ENCODE results near the gene ANKRD40CL. TPM values are rescaled to one million over a fixed set of nuclear protein-coding genes. Genes with fewer than 3 reads are reported as not detected.

ANKRD40CL gene
- not detected for total RNA-seq
- polyA plus RNA-seq = not detected
- total RNA-seq = not detected

GRCh38 chr17:50767446-50767845, at the start of gene ANKRD40CL:
Gene ANKRD40CL, minus strand, starts transcription at chr17:50767518. Its CDS starts 605 bp downstream, at chr17:50766913.
- intact Hi-C loops (cut with micrococcal nuclease) = no loop called here
- Mint-ChIP-seq H3K4me3 (peak within 1 kb of the TSS in 1 of 10 donors; percentile 29), H3K9me3 (peaks cover 0 to 1% (median 0%) of the 10 kb centered on the region in 11 donors), H3K27me3 (peaks cover 0 to 33% (median 0%) of the 10 kb centered on the region in 5 donors), H3K4me1 (peaks cover 6 to 24% (median 19%) of the 10 kb centered on the region in 7 donors), H3K27ac (peak within 1 kb of the TSS in 2 of 9 donors; percentile 30 to 41), H3K36me3 (no peaks in the 10 kb centered on the region)
- ATAC-seq = no peak
- H3K27me3 ChIP-seq (ENCODE audit: control insufficient read depth in 2 of 2, insufficient read depth in 2 of 2, low read length in 2 of 2) = no peaks in the 10 kb centered on the region
- POLR2A ChIA-PET = interaction anchor here (0.6 kb wide), 1 partner anchor 342 kb away, joined by 3 read pairs; no protein-coding TSS in a partner anchor
- CTCF ChIA-PET = interaction anchor here (1.5 kb wide), 1 partner anchor 16 kb away, joined by 3 read pairs; no protein-coding TSS in a partner anchor
- H3K36me3 ChIP-seq (ENCODE audit: control insufficient read depth in 2 of 3, insufficient read depth in 3 of 3, low read length in 3 of 3) = no peaks in the 10 kb centered on the region
- no peak within 1 kb of the TSS for H3K4me3 ChIP-seq (ENCODE audit: low read length)
- no peak within 1 kb of the TSS for H3K27ac ChIP-seq (ENCODE audit: low read depth, low read length)
- DNase-seq = no peak
- no peaks in the 10 kb centered on the region for H3K9me3 ChIP-seq (ENCODE audit: control insufficient read depth in 2 of 3, low read length in 3 of 3)
- H3K4me1 ChIP-seq (ENCODE audit: control insufficient read depth in 2 of 2, insufficient read depth in 2 of 2, low read length in 2 of 2) = peaks cover 0 to 10% of the 10 kb centered on the region in 2 donors

- H3K4me3 Mint-ChIP-seq = no peak overlapping the region
- no peaks in the 10 kb centered on the region for H3K4me1 ChIP-seq (ENCODE audit: control insufficient read depth in 2 of 2, insufficient read depth in 2 of 2, low read length in 2 of 2)
- ChIA-PET POLR2A (no interaction called here), CTCF (interaction anchor here (0.6 to 1.6 kb wide), 4 partner anchors 140 to 247 kb away, joined by 3 to 9 read pairs (median 4); no protein-coding TSS in a partner anchor)
- no peak overlapping the region for H3K27ac ChIP-seq (ENCODE audit: low read depth, low read length)
- H3K9me3 Mint-ChIP-seq = peaks cover 0 to 2% (median 0%) of the 10 kb centered on the region in 11 donors
- H3K36me3 ChIP-seq (ENCODE audit: control insufficient read depth in 2 of 3, insufficient read depth in 3 of 3, low read length in 3 of 3) = no peaks in the 10 kb centered on the region
- H3K27me3 Mint-ChIP-seq = peaks cover 6 to 27% (median 8%) of the 10 kb centered on the region in 5 donors
- no peak overlapping the region for H3K4me3 ChIP-seq (ENCODE audit: low read length)
- H3K27ac Mint-ChIP-seq = no peak overlapping the region
- no peaks in the 10 kb centered on the region for H3K36me3 Mint-ChIP-seq
- H3K9me3 ChIP-seq (ENCODE audit: control insufficient read depth in 2 of 3, low read length in 3 of 3) = no peaks in the 10 kb centered on the region
- ATAC-seq (no peak), DNase-seq (no peak)
- no peaks in the 10 kb centered on the region for H3K27me3 ChIP-seq (ENCODE audit: control insufficient read depth in 2 of 2, insufficient read depth in 2 of 2, low read length in 2 of 2)
- peaks cover 0 to 9% (median 3%) of the 10 kb centered on the region in 7 donors for H3K4me1 Mint-ChIP-seq
- intact Hi-C loops (cut with micrococcal nuclease) = loop anchor here in 1 of 2 donors (2.0 kb wide), 1 partner anchor 33 kb away; no protein-coding TSS in a partner anchor
These were observed 49.0 kb upstream of the ANKRD40CL start for GRCh38 chr17:50816271-50816670.

GRCh38 chr17:50815400-50815799, 48.1 kb upstream of the ANKRD40CL start:
- no peaks in the 10 kb centered on the region for H3K36me3 Mint-ChIP-seq
- CTCF ChIA-PET = interaction anchor here (0.6 to 1.0 kb wide), 3 partner anchors 141 to 1039 kb away, joined by 3 read pairs; no protein-coding TSS in a partner anchor
- Histone ChIP-seq H3K4me1 (ENCODE audit: control insufficient read depth in 2 of 2, insufficient read depth in 2 of 2, low read length in 2 of 2) (no peaks in the 10 kb centered on the region), H3K9me3 (ENCODE audit: control insufficient read depth in 2 of 3, low read length in 3 of 3) (no peaks in the 10 kb centered on the region), H3K4me3 (ENCODE audit: low read length) (no peak overlapping the region), H3K36me3 (ENCODE audit: control insufficient read depth in 2 of 3, insufficient read depth in 3 of 3, low read length in 3 of 3) (no peaks in the 10 kb centered on the region), H3K27me3 (ENCODE audit: control insufficient read depth in 2 of 2, insufficient read depth in 2 of 2, low read length in 2 of 2) (no peaks in the 10 kb centered on the region), H3K27ac (ENCODE audit: low read depth, low read length) (no peak overlapping the region)
- no peak overlapping the region for H3K4me3 Mint-ChIP-seq
- peaks cover 6 to 30% (median 8%) of the 10 kb centered on the region in 5 donors for H3K27me3 Mint-ChIP-seq
- peaks cover 0 to 2% (median 0%) of the 10 kb centered on the region in 11 donors for H3K9me3 Mint-ChIP-seq
- H3K27ac Mint-ChIP-seq = no peak overlapping the region
- DNase-seq (no peak), ATAC-seq (no peak)
- intact Hi-C loops (cut with micrococcal nuclease) = no loop called here
- POLR2A ChIA-PET = no interaction called here
- H3K4me1 Mint-ChIP-seq = peaks cover 0 to 9% (median 3%) of the 10 kb centered on the region in 7 donors

- CTCF ChIA-PET = no interaction called here
- H3K27me3 Mint-ChIP-seq = peaks cover 4 to 29% (median 7%) of the 10 kb centered on the region in 5 donors
These were observed 46.3 kb upstream of the ANKRD40CL start for GRCh38 chr17:50813583-50813982.

GRCh38 chr17:50808888-50809287, 41.6 kb upstream of the ANKRD40CL start:
- ChIA-PET CTCF (interaction anchor here (1.0 kb wide), 1 partner anchor 26 kb away, joined by 3 read pairs; no protein-coding TSS in a partner anchor), POLR2A (no interaction called here)
- Histone ChIP-seq H3K4me3 (ENCODE audit: low read length) (no peak overlapping the region), H3K36me3 (ENCODE audit: control insufficient read depth in 2 of 3, insufficient read depth in 3 of 3, low read length in 3 of 3) (no peaks in the 10 kb centered on the region), H3K27me3 (ENCODE audit: control insufficient read depth in 2 of 2, insufficient read depth in 2 of 2, low read length in 2 of 2) (no peaks in the 10 kb centered on the region), H3K4me1 (ENCODE audit: control insufficient read depth in 2 of 2, insufficient read depth in 2 of 2, low read length in 2 of 2) (no peaks in the 10 kb centered on the region), H3K9me3 (ENCODE audit: control insufficient read depth in 2 of 3, low read length in 3 of 3) (no peaks in the 10 kb centered on the region), H3K27ac (ENCODE audit: low read depth, low read length) (no peak overlapping the region)
- Mint-ChIP-seq H3K4me1 (no peaks in the 10 kb centered on the region), H3K9me3 (no peaks in the 10 kb centered on the region), H3K4me3 (no peak overlapping the region), H3K36me3 (no peaks in the 10 kb centered on the region), H3K27ac (no peak overlapping the region), H3K27me3 (peaks cover 0 to 11% (median 0%) of the 10 kb centered on the region in 5 donors)
- DNase-seq (no peak), ATAC-seq (no peak)
- intact Hi-C loops (cut with micrococcal nuclease) = no loop called here

More at GRCh38 chr17:50813583-50813982, 46.3 kb upstream of the ANKRD40CL start:
- H3K36me3 ChIP-seq (ENCODE audit: control insufficient read depth in 2 of 3, insufficient read depth in 3 of 3, low read length in 3 of 3) = no peaks in the 10 kb centered on the region
- Mint-ChIP-seq H3K4me1 (peaks cover 0 to 3% (median 0%) of the 10 kb centered on the region in 7 donors), H3K9me3 (peaks cover 0 to 2% (median 0%) of the 10 kb centered on the region in 11 donors), H3K4me3 (no peak overlapping the region), H3K36me3 (no peaks in the 10 kb centered on the region), H3K27ac (no peak overlapping the region)
- no peak for DNase-seq
- no peaks in the 10 kb centered on the region for H3K4me1 ChIP-seq (ENCODE audit: control insufficient read depth in 2 of 2, insufficient read depth in 2 of 2, low read length in 2 of 2)
- intact Hi-C loops (cut with micrococcal nuclease) = no loop called here
- no peaks in the 10 kb centered on the region for H3K27me3 ChIP-seq (ENCODE audit: control insufficient read depth in 2 of 2, insufficient read depth in 2 of 2, low read length in 2 of 2)
- no peak overlapping the region for H3K4me3 ChIP-seq (ENCODE audit: low read length)
- POLR2A ChIA-PET = no interaction called here
- H3K27ac ChIP-seq (ENCODE audit: low read depth, low read length) = no peak overlapping the region
- no peaks in the 10 kb centered on the region for H3K9me3 ChIP-seq (ENCODE audit: control insufficient read depth in 2 of 3, low read length in 3 of 3)
- ATAC-seq = no peak

- no peak overlapping the region for H3K4me3 Mint-ChIP-seq
- H3K27ac Mint-ChIP-seq = no peak overlapping the region
These were observed 41.1 kb upstream of the ANKRD40CL start for GRCh38 chr17:50808413-50808812.

More at GRCh38 chr17:50808413-50808812, 41.1 kb upstream of the ANKRD40CL start:
- Mint-ChIP-seq H3K9me3 (no peaks in the 10 kb centered on the region), H3K27me3 (peaks cover 0 to 8% (median 0%) of the 10 kb centered on the region in 5 donors), H3K4me1 (no peaks in the 10 kb centered on the region), H3K36me3 (no peaks in the 10 kb centered on the region)
- no peak overlapping the region for H3K4me3 ChIP-seq (ENCODE audit: low read length)
- H3K9me3 ChIP-seq (ENCODE audit: control insufficient read depth in 2 of 3, low read length in 3 of 3) = no peaks in the 10 kb centered on the region
- H3K4me1 ChIP-seq (ENCODE audit: control insufficient read depth in 2 of 2, insufficient read depth in 2 of 2, low read length in 2 of 2) = no peaks in the 10 kb centered on the region
- H3K36me3 ChIP-seq (ENCODE audit: control insufficient read depth in 2 of 3, insufficient read depth in 3 of 3, low read length in 3 of 3) = no peaks in the 10 kb centered on the region
- ATAC-seq (no peak), DNase-seq (no peak)
- ChIA-PET CTCF (interaction anchor here (1.0 kb wide), 1 partner anchor 25 kb away, joined by 3 read pairs; no protein-coding TSS in a partner anchor), POLR2A (no interaction called here)
- intact Hi-C loops (cut with micrococcal nuclease) = no loop called here
- H3K27me3 ChIP-seq (ENCODE audit: control insufficient read depth in 2 of 2, insufficient read depth in 2 of 2, low read length in 2 of 2) = no peaks in the 10 kb centered on the region
- no peak overlapping the region for H3K27ac ChIP-seq (ENCODE audit: low read depth, low read length)

All from naive thymus-derived CD4-positive, alpha-beta T cell (primary cell).